Activated CD4-positive, alpha-beta T cell treated with anti-CD3 and anti-CD28 coated beads, Interleukin-2, amount 10 ng/mL, durations not matched to agents 24 days and 14 days (primary cell): ENCODE measurements around the gene IFT88. TPM values are rescaled to one million over a fixed set of nuclear protein-coding genes. Genes with fewer than 3 reads are reported as not detected.
"Not testable (repeated sequence)": the region's sequence is repeated elsewhere in the genome, so short reads cannot be mapped to it uniquely, and the experiment has no call there.

Source experiments
- DNase-seq: peaks from one replicate; pipeline ENCODE4 v3.0.0; 2022
- H3K27ac Mint-ChIP-seq: one replicate; pipeline ENCODE4 v1.8.0; 2022; ENCODE audit warnings: mild to moderate bottlenecking, mixed read lengths
- H3K27me3 Mint-ChIP-seq: one replicate; pipeline ENCODE4 v1.8.0; 2022; ENCODE audit warnings: mixed read lengths
- H3K36me3 Mint-ChIP-seq: one replicate; pipeline ENCODE4 v1.8.0; 2022; ENCODE audit warnings: low read depth, mild to moderate bottlenecking, mixed read lengths
- H3K4me1 Mint-ChIP-seq: one replicate; pipeline ENCODE4 v1.8.0; 2021; ENCODE audit warnings: mixed read lengths
- H3K4me3 Mint-ChIP-seq: one replicate; pipeline ENCODE4 v1.8.0; 2022; ENCODE audit warnings: mild to moderate bottlenecking, moderate library complexity, mixed read lengths
- H3K9me3 Mint-ChIP-seq: one replicate; pipeline ENCODE4 v1.8.0; 2021; ENCODE audit warnings: mixed read lengths
- intact Hi-C: fragments of 100-400 bp; cut with micrococcal nuclease; formaldehyde crosslinking; loops from one replicate; pipeline ENCODE4 v1.15.1; 2023
- total RNA-seq: library from RNA; stranded (reverse); gene quantifications from 2 replicates; pipeline ENCODE4 v1.2.3, GENCODE V29; 2022

Gene IFT88
- total RNA-seq, 1 donor from 2014 or later: 2.2 TPM

DNA sequence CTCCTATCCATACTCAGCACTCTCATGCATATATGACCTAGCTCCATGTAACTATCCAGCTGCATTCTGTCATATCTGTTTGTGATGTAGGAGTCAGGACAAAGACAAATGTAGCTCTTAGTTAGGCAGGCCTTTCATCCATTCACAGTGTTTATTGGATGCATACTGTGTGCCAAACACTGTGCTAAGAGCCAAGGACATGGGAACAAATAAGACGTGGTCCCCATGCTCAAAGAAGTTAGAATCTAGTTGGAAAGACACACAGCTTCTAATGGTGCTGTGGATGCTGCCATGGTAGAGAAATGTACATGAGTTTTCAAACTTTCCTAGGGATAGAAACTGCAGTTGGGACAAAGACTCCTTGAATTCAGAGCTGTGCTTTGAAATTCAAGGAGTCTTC is 104.8 kb downstream of the IFT88 start:
- DNase-seq: peak; percentile 17
- Mint-ChIP-seq H3K36me3 (no peaks in the 10 kb centered on the region), H3K9me3 (no peaks in the 10 kb centered on the region), H3K27me3 (no peaks in the 10 kb centered on the region), H3K4me1 (no peaks in the 10 kb centered on the region), H3K4me3 (no peak overlapping the region), H3K27ac (no peak overlapping the region)
- intact Hi-C loops: no loop called here

DNA sequence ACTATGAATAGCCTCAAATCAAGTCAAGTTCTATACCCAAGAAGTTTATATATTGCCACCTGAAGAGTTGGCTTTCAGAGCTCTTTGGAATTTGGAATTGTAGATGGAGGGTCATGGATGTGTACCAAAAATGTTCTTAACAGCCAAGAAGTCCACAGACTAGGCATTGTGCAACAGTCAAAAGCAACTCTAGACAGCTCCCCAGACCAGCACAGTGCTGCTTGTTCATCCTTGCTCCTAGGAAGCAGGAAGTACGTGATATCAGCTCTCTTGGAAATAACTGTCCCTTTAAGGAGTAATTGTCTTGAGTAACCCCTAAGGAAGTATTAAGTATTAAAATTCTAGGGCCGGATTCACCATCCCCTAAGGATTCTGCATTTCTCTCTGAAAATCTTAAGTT is 105.8 kb downstream of the IFT88 start:
- no peak overlapping the region for H3K4me3 Mint-ChIP-seq
- intact Hi-C loops: no loop called here
- peak; percentile 32 for DNase-seq
- H3K9me3 Mint-ChIP-seq: no peaks in the 10 kb centered on the region
- H3K36me3 Mint-ChIP-seq: no peaks in the 10 kb centered on the region
- H3K4me1 Mint-ChIP-seq: no peaks in the 10 kb centered on the region
- H3K27ac Mint-ChIP-seq: no peak overlapping the region
- H3K27me3 Mint-ChIP-seq: no peaks in the 10 kb centered on the region

DNA sequence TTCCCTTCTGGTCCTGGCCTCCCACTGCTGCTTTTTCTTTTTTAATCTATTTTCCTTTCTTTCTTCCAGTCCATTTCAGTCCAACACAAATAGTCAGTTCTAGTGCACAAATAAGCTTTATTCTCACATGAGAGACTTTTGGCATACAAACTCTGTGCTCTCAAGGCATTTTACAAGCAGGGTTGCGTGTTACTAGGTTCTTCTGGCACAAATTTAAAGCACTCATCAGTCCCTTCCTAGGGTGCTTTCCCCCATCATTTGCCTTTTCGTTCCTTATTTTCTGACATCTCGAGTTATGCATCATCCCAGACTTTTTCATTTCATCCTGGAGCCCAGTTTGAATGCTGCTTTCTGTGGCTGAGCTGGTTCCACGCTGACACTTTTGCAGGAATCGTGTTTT is 106.8 kb downstream of the IFT88 start:
- intact Hi-C loops: no loop called here
- Mint-ChIP-seq H3K27ac (no peak overlapping the region), H3K9me3 (no peaks in the 10 kb centered on the region), H3K4me3 (no peak overlapping the region), H3K27me3 (no peaks in the 10 kb centered on the region), H3K36me3 (no peaks in the 10 kb centered on the region), H3K4me1 (no peaks in the 10 kb centered on the region)
- peak; percentile 34 for DNase-seq

DNA sequence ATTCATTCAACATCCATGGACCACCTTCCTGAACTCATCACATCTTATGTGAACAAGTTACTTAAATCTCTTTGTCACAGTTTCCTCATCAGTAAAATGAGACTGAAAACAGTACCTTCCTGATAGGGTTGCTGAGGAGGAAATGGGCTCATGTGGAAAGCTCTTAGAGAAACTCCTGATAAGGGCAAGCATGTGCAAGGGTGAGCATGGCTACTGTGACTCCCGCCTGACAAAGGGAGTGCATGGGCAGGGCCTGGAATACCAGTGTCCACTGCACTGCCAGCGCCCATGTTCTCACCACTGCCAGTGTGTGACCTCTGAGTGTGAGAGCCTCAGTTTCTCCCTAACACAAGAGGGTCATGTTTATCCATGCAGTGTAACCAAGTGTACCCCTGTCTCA is 109.3 kb downstream of the IFT88 start:
- no peak overlapping the region for H3K4me3 Mint-ChIP-seq
- H3K27me3 Mint-ChIP-seq: no peaks in the 10 kb centered on the region
- intact Hi-C loops: no loop called here
- H3K36me3 Mint-ChIP-seq: no peaks in the 10 kb centered on the region
- DNase-seq: no peak
- no peaks in the 10 kb centered on the region for H3K9me3 Mint-ChIP-seq
- H3K4me1 Mint-ChIP-seq: no peaks in the 10 kb centered on the region
- no peak overlapping the region for H3K27ac Mint-ChIP-seq

DNA sequence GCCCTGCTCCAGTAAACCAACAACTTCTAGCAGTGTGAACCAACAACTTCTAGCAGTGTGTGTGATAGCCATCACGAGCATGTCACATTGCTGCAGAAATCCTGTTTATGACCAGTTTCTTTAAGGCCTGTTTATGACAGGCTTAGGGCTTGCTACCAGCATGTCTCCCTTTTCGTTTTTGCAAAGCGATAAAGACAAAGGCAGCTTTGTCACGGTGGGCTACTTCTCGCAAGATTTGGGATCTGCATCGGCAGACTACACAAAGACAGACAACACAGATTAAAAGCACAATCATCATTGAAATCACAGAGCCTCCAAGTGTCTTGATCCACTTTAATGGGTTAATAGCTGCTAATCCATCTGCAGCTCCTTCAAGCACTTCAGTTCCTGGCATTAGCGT is 111.6 kb downstream of the IFT88 start:
- intact Hi-C loops, H3K4me3 Mint-ChIP-seq, H3K9me3 Mint-ChIP-seq: not testable (repeated sequence)

DNA sequence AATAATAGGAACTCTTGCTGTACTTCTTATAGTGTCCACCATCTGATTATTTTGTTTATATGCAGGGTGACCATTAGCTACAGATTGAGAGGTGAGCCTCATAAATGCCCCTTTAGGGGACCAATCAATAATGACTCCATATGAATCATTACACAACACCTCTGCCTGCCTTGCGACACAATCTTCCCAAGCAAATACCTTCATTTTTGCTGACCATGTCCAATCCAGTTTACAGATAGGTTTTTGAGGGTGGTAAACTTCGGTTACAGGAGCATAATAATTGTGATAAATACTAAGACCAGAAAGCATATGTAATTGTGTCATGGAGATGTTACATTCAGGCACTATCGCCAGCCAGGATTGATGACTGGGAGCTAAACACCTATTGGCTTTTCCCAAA is 112.9 kb downstream of the IFT88 start:
- intact Hi-C loops: no loop called here
- no peak for DNase-seq
- Mint-ChIP-seq H3K4me1 (no peaks in the 10 kb centered on the region), H3K27ac (no peak overlapping the region), H3K4me3 (no peak overlapping the region), H3K36me3 (no peaks in the 10 kb centered on the region), H3K9me3 (no peaks in the 10 kb centered on the region), H3K27me3 (no peaks in the 10 kb centered on the region)

More for the DNA sequence above, 111.6 kb downstream of the IFT88 start:
- not testable (repeated sequence) for H3K27me3 Mint-ChIP-seq, H3K36me3 Mint-ChIP-seq, H3K27ac Mint-ChIP-seq, H3K4me1 Mint-ChIP-seq, DNase-seq

DNA sequence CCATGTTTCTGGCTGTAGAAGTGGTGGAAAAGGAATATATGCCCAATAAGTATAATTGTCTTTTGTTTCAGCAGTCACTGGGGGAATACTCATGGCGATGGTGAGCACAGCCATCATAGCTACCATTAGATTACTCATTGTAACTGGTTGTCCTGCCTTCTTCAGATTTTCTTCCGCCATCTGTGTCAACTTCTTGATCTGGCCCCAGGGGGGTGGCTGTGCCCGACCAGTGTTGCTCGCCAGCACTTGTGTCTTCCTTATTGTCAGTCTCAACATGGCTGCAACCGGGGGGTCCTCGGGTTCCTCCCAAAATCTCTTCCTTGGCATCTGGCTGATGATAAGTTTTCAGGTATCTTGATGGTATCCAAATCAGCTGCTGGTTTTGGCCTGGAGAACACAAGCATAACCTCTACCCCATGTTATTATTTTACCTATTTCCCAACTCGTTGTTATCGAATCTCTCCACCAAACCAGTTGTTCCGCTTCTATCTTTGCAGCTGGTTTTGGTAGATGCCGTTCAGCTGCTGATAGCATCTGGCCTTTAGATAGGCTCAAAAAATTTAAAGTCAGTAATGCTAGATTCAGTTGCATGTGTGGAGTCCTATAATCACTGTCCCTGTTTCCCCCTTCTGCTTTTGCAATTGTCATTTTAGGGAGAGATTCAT is 113.6 kb downstream of the IFT88 start:
- H3K36me3 Mint-ChIP-seq: no peaks in the 10 kb centered on the region
- no peak for DNase-seq
- no peak overlapping the region for H3K4me3 Mint-ChIP-seq
- no peaks in the 10 kb centered on the region for H3K27me3 Mint-ChIP-seq
- intact Hi-C loops: no loop called here
- no peaks in the 10 kb centered on the region for H3K4me1 Mint-ChIP-seq
- H3K9me3 Mint-ChIP-seq: no peaks in the 10 kb centered on the region
- H3K27ac Mint-ChIP-seq: no peak overlapping the region

DNA sequence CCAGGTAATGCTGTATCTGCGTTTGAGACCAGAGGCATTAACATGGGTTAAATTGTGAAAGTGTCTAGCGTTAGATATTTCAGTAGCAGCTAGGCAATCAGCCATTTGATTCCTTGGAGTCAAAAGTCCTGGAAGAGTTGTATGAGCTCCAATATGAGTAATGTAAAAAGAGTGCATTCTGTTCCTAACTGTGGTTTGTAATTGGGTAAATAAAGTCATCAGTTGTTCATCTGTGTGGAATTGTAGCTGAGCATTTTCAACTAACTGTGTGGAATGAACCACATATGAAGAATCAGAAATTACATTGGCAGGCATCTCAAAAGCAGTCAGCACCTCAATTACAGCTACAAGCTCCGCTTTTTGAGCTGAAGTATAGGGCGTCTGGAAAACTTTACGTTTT is 114.5 kb downstream of the IFT88 start:
- DNase-seq, H3K36me3 Mint-ChIP-seq, H3K27me3 Mint-ChIP-seq, H3K9me3 Mint-ChIP-seq, H3K4me1 Mint-ChIP-seq, intact Hi-C loops, H3K4me3 Mint-ChIP-seq, H3K27ac Mint-ChIP-seq: not testable (repeated sequence)

DNA sequence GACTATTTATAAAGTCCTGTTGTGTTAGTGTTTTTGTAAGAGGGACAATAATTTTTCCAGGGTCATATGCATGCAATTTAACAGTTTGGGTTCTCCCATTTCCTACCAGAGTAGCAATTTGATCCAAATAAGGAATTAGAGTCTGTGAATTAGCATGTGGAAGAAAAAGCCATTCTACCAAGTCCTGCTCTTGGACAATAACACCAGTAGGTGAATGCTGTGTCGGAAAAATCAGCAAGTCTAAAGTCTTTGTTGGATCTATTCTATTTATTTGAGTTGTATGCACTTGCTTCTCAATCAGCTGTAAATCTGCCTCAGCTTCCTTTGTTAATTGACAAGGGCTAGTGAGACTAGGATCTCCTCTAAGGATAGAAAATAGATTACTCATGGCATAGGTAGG is 115.1 kb downstream of the IFT88 start:
- H3K27me3 Mint-ChIP-seq: no peaks in the 10 kb centered on the region
- H3K36me3 Mint-ChIP-seq: no peaks in the 10 kb centered on the region

DNA sequence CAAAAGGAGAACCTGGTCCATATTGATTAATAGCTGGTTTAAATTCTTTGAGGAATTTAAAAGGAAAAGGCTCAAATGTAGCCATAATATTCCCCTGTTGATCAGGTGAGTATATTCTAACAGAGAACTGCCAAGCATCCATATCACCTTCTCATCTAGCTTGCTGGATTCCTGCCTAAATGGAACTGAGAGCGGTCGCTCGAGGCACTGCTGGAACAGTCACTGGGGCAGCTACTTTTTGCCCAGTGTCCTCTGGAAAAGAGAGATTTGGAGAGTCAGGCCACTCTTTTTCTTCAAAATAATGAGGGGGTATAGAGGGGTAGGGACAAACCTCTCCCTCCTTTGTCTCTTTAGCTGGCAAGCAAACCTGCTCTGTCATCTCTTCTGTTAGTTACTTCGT is 117.1 kb downstream of the IFT88 start:
- H3K9me3 Mint-ChIP-seq: no peaks in the 10 kb centered on the region
- DNase-seq: no peak
- H3K4me1 Mint-ChIP-seq: no peaks in the 10 kb centered on the region
- H3K27me3 Mint-ChIP-seq: no peaks in the 10 kb centered on the region
- no peak overlapping the region for H3K4me3 Mint-ChIP-seq
- no peaks in the 10 kb centered on the region for H3K36me3 Mint-ChIP-seq
- H3K27ac Mint-ChIP-seq: no peak overlapping the region
- intact Hi-C loops: no loop called here

More for the DNA sequence above, 115.1 kb downstream of the IFT88 start:
- Mint-ChIP-seq H3K27ac (no peak overlapping the region), H3K9me3 (no peaks in the 10 kb centered on the region), H3K4me1 (no peaks in the 10 kb centered on the region), H3K4me3 (no peak overlapping the region)
- intact Hi-C loops: no loop called here
- no peak for DNase-seq

DNA sequence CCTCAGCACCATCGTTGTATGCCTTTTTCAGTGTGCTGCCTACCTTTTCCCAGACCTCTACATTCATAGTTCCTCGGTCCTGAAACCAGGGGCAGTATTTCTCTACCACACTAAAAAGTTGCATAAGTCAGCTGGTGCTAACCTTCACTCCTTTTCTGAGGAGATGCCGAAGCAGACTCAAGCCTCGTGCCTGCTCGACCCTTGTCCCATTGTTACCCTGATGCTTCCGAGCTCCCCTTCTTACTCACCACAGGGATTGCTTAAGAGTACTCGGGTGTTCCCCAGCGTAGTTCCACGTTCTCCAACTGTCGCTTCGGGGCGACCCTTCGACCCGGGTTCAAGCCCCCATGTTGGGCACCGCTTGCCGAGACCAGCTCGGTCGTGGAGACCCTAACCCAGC is 117.6 kb downstream of the IFT88 start:
- H3K36me3 Mint-ChIP-seq: no peaks in the 10 kb centered on the region
- no peak overlapping the region for H3K4me3 Mint-ChIP-seq
- H3K9me3 Mint-ChIP-seq: no peaks in the 10 kb centered on the region
- no peak overlapping the region for H3K27ac Mint-ChIP-seq
- no peak for DNase-seq
- no peaks in the 10 kb centered on the region for H3K27me3 Mint-ChIP-seq
- intact Hi-C loops: no loop called here
- no peaks in the 10 kb centered on the region for H3K4me1 Mint-ChIP-seq

DNA sequence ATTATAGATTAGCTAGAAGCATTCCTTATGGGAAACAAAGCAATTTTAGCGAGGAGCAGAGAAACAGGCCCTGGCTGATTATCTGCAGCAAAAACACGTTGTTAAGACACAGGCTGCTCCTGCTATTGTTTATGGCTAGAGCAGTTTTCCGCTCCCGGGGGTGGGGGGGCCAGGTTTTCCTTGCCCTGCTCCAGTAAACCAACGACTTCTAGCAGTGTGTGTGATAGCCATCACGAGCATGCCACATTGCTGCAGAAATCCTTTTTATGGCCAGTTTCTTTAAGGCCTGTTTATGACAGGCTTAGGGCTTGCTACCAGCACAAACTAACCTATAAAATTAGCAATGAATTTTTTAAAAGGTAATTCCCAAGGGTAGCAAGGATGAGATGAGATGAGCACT is 118.1 kb downstream of the IFT88 start:
- H3K36me3 Mint-ChIP-seq: no peaks in the 10 kb centered on the region
- no peak for DNase-seq
- H3K4me1 Mint-ChIP-seq: no peaks in the 10 kb centered on the region
- no peak overlapping the region for H3K27ac Mint-ChIP-seq
- no peaks in the 10 kb centered on the region for H3K27me3 Mint-ChIP-seq
- no peaks in the 10 kb centered on the region for H3K9me3 Mint-ChIP-seq
- no peak overlapping the region for H3K4me3 Mint-ChIP-seq
- intact Hi-C loops: no loop called here

DNA sequence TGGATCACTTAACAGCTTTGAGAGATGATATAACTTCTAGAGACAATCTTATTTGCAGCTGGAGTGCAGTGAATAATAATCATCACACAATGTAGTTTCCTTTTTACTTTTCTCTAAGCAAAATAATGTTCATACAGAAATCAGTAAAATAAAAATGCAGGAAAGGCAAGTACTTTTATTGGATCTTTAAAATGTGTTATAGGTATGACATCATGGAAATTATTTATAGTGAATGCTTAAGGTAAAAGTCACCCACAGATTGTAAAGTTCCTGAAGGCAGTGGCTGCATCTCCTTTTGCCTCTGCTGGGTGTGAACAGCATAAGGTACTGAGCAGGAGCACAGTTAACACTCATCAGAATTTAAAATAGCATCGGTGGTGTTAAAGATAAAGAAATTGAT is 119.2 kb downstream of the IFT88 start:
- no peak for DNase-seq
- H3K27me3 Mint-ChIP-seq: no peaks in the 10 kb centered on the region
- H3K4me3 Mint-ChIP-seq: no peak overlapping the region
- no peaks in the 10 kb centered on the region for H3K4me1 Mint-ChIP-seq
- H3K27ac Mint-ChIP-seq: no peak overlapping the region
- H3K9me3 Mint-ChIP-seq: no peaks in the 10 kb centered on the region
- intact Hi-C loops: no loop called here
- no peaks in the 10 kb centered on the region for H3K36me3 Mint-ChIP-seq

DNA sequence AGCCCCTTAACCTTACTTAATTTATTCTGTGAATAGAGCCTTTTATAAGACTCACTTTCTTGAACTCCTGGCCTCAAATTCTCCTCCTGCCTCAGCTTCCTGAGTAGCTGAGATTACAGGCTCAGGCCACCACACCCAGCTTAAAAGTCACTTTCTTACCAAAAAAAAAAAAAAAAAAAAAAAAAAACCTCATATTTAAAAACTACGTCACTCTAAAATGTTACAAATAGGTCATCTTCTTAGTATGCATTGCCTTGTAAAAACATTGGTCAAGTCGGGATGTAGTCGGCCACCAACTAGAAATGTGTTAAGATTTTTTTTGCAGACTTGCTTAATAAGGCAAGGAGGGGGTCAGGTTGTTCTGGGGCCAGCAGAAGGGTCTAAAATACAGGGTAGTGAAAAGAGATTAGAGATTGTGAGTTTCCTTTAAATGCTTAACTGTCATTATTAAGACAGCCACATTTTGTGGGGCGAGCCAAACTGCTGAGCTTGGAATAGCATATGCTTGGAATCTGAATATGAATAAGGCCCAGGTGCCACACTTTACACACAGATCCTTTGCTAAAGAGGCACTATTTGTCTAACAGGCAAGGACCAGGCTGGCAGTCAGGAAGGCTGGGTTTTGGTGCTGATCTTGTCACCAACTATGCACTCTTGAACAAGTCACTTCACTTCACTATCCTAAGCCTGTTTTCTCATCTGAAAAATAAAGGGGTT is 120.1 kb downstream of the IFT88 start:
- Mint-ChIP-seq H3K36me3 (no peaks in the 10 kb centered on the region), H3K27ac (no peak overlapping the region), H3K9me3 (no peaks in the 10 kb centered on the region), H3K4me1 (no peaks in the 10 kb centered on the region), H3K4me3 (no peak overlapping the region), H3K27me3 (no peaks in the 10 kb centered on the region)
- intact Hi-C loops: no loop called here
- DNase-seq: no peak

DNA sequence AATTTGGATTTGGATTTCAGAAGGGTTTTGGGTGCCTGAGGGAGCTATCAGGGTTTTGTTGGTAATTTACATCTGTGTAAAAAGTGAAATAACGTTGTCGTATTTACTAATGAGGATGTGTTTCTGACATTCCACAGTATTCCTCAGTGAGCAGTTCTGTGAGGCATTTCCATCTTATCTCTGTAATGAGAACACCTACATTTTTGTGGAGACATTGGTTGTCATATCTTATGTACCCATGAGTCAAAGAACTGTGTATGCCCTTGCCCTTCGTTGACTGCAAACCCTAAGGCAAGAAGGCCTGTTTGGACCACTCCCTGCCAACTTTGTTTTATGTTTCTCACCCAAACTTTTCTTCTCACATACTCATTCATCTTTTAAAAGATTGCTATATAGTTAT is 122.3 kb downstream of the IFT88 start:
- intact Hi-C loops: no loop called here
- no peak for DNase-seq
- Mint-ChIP-seq H3K27me3 (no peaks in the 10 kb centered on the region), H3K9me3 (no peaks in the 10 kb centered on the region), H3K4me1 (no peaks in the 10 kb centered on the region), H3K4me3 (no peak overlapping the region), H3K27ac (no peak overlapping the region), H3K36me3 (no peaks in the 10 kb centered on the region)
